Hypothalamus (tissue), 51 donors: ENCODE results near the gene CSGALNACT2.
"Not testable (repeated sequence)": the region's sequence is repeated elsewhere in the genome, so short reads cannot be mapped to it uniquely, and the experiment has no call there.

Experiments used
- DNase-seq, 51 donors: peaks; one replicate each; lab custom pipeline; 2025; lab: John Stamatoyannopoulos, UW

The CSGALNACT2 gene

DNA sequence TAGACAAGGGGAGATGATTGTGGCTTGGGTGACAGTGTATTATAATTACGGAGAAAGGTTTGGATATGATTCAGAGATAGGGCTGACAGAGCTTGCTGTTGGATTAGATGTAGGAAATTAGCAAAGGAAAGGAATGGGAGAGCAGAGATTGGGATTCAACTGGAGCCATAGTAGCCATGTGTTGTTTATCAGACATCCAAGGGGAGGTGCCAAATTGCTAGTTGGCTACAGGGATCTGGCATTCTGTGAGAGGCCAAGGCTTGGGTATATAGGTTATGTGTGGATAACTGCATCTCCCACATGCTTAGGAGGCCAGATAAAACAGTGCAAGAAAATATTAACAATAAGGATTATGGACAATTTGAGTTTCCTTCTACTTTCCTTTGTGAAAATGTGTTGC lies 34.9 kb downstream of the CSGALNACT2 start:
- peak in 1 of 51 donors; percentile 17 for DNase-seq

DNA sequence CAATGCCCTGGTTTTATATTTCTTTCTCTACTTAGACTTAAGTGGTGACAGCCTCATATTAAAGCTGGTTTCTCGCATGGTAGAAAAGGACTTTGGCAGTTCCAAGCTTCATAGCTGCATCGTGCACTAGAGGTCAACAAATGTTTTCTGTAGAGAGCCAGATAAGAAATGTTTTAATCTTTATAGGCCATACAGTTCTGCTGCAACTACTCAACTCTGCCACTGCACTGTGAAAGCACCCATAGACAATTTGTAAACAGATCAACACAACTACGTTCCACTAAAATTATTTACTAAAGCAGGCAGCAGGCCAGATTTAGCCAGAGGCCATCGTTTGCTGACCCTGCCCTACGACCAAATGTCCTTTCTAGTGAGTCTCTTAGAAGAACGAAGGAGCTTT lies 36.7 kb downstream of the CSGALNACT2 start:
- no peak for DNase-seq

DNA sequence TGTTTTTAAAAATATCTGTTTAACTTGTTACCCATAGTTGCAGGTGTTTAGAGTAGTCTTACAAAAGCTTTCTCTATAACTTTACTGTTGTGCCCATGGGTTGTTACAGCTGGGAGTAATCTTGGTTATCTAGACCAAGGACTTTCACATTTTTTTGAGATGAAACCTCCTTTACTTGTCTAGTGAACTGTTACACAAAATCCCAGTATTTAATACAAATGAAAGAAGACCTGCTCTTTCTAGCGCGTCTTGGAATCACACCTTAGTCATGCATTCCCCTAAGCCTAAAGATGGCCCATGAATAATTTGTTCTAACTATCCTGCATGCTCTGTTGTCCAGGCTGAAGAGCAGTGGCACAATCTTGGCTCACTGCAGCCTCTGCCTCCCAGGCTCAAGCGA lies 38.0 kb downstream of the CSGALNACT2 start:
- no peak for DNase-seq

DNA sequence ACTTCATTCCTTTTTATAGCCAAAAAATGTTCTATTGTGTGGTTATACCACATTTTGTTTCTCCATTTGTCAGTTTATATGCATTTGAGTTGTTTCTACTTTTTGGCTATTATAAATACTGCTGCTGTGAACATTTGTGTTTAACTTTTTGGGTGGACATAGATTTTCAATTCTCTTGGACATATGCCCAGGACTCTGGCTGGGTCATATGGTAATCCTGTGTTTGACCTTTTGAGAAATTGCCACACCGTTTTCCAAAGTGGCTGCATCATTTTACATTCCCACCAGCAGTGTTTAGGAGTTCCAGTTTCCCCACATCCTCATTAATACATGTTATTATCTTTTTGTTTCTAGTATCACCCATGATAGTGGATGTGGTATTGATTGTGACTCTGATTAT lies 39.4 kb downstream of the CSGALNACT2 start:
- no peak for DNase-seq

DNA sequence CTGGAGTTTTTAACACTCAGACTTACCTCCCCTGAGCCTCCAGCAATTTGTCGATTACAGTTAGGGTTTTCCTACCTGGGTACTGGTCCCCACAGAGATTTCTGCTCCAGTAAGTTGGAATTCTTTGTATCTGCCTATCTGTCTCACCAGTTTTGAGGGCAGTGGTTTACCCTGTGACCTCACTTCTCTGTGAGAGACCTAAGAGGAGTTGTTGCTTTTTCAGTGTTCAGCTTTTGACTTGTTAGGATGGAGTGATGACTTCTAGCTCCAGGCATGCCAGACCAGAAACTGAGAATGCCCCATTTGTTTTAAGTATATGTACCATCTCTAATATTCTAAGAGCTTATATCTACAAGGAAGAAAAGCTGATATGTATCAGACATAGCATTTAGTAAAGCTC lies 42.9 kb downstream of the CSGALNACT2 start:
- DNase-seq = no peak

DNA sequence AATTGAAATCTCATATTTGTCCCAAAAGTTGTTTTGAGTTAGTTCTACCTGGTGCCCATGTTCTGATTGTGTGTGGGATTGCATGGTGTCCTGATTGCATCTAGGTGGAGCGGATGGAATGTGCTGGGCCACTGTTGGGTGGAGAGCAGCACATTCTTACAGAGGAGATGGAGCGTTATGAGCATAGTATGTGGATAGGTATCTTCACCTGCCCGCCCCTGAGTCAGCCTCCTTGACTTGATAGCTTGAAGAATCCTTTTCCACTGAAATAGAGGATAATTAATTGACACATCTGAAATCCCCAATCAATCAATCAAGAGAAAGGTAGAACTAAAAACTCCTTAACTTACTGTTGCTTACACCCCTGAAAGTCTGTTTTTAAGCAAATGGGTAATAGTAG lies 45.5 kb downstream of the CSGALNACT2 start:
- DNase-seq = not testable (repeated sequence)

DNA sequence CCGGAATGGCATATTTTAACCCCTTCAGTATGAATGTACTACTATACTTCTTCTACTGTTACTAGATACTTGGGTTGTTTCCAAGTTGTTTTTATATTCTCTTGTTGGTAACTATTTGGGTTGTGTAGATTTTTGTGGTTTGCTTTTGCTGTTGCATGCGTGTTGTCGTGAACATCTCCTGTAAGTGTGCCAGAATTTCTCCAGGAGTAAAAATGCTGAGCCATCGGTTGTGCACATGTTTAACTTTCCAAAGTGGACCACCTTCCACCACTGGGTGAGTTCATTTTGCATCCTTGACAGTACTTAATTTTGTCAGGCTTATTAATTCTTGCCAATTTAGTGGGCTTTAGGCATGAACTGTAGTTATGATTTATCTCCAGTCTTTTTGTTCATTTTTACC lies 47.9 kb downstream of the CSGALNACT2 start:
- no peak for DNase-seq

DNA sequence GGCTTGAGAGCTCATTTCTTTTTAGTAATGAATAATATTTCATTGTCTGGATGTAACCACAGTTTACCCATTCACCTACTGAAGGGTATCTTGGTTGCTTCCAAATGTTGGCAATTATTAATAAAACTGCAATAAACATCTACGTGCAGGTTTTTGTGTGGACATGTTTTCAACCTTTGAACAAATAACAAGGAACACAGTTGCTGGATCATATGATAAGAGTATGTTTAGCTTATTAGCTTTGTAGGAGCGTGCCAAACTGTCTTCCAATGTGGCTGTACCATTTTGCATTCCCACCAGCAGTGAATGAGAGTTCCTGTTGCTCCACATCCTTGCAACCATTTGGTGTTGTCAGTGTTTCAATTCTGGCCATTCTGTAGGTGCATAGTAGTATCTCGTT lies 49.0 kb downstream of the CSGALNACT2 start:
- DNase-seq = no peak

DNA sequence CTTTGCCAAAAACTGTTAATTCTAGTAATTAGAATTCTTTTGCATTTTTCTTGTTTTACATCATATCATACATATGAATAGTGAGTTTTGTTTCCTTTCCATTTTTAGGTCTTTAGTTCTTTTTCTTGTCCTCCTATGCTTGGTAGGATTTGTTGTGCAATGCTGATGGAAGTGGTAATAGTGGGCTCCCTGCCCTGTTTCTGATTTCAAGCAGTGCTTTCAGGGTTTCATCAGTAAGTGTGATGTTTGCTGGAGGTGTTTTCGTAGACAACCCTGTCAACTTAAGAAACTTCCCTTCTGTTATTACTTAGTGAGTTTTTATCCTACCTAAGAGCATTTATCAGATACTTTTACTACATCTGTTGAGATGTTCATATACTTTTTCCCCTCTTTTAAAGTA lies 50.5 kb downstream of the CSGALNACT2 start:
- no peak for DNase-seq

DNA sequence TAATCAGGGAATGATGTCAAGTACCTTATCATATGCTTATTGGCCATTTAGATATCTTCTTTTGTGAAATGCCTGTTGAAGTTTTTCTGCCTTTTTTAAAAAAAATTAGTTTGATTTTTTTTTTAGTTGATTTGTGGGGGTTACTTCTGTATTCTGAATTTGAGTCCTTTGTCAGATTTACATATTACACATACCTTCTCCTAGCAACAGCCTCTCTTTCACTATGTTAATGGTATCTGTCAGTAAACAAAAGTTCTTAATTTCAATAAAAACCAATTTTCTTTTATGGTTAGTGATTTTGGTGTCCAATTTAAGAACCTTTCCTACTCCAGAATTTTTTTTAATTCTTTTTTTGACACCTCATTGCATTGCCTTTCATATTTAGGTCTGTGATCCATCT lies 52.0 kb downstream of the CSGALNACT2 start:
- no peak for DNase-seq

DNA sequence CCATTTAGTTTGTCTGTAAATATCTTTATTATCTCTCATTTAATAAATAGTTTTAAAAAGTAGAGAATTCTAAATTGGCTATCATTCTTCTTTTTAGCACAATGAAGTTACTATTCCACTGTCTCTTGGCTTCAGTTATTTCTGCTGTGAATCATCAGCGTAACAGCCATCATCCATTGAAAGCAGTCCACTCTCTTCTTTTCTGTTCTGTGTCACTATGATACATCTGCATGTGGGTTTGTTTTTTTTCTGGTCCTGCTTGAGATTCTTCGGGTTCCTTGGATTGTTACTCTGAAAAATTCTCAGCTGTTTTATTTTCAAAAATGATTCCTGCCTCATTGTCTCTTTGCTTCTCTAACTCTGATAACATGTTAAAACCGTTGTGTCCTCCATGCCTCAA lies 52.5 kb downstream of the CSGALNACT2 start:
- DNase-seq = no peak

DNA sequence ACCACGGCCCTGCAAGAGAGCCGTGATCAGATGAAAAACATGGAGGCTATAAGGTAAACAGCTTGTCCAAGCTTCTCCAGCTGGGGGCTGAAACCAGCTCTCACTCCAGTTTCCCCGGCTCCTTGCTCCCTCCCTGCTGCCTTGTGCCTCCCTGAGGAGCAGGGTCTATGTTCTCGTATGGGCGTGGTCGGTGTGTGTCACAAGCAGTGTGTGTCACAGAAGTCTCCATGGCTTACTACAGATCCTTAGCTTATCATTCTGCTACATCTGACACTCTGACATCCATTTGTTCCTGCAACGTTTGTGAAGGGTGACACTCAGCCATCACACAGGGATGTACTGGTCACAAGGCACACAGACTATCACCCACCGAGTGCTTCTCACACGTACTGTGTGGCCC lies 54.6 kb downstream of the CSGALNACT2 start:
- no peak for DNase-seq

DNA sequence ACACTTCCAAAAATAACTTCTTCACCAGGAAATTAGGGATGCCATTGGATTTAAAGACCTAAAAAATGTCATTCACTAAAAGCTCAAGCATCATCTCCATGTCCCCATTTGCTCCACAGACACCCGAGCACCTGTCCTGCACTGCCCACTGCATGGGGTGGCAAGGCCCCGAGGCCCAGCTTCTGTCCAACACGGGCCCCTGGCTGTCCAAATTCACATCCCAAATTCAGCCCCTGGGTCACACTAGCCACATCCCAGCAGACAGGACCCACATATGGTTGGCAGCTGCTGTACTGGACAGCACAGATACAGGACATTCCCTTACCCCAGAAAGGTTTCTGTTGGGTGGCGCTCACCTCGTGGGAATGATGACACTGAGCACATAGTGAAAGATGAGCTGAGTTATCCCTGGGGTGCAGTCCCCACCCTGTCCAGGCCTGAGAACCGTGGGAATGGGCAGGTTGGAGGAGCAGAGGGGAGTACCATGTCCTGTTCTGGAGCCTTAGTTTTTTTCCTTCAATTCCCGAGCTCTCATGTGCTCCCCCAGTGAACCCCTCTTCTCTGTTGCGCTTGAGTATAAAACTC lies 55.3 kb downstream of the CSGALNACT2 start:
- no peak for DNase-seq

DNA sequence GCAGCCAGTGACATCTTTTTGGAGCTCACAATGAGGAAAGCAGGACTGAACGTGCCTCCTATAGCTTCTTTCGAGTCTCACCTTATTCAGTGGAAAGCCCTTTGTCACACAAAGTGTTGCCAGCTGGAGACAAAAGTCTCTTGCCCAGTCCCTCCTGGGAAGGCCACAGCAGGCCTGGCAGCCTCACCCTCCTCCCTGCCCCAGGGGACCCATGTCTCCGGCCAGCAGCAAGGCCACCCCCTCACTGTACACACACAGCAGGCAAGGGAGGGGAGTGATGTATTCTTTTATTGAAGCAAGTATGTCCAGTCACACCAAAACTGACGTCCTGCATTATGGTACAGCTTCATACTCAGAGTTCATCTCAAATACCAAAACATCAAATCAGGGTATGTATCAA lies 56.0 kb downstream of the CSGALNACT2 start:
- DNase-seq = no peak

DNA sequence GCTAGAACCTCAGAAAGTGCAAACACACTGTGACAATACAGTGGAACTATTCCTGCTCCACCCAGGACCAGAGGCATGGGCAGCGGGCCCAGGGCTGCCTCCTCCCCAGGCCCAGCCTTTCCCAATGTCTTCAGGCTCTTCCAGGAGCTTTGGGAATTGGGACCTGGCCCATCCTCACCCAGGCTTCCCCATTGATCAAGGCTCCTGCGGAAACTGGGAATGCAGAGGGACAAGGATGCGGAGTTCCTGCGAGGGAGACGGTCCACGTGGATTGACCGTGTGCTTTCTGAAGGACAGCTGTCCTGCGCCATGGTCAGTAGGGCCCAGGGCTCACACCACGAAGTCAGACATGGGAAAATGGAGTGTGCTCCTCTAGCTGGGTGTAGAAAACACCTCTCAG lies 56.6 kb downstream of the CSGALNACT2 start:
- no peak for DNase-seq

DNA sequence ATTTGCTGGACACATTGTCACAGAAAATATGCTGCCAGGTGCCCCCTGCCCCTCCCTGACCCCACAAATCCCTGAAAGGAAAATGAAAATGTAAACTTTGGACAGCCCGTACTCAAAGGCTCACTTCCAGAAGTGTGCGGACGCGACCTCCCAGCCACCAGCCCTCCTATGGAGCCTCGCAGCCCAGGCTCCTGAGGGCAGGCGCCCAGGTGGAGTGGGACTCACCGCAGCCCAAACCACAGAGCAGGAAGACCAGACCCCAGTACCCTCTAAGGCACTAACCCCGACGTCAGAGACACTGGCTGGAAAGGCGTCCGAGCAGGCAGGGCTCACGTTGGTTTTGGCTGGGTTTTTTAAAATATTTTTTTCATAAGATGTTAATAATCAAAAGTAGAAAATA lies 57.3 kb downstream of the CSGALNACT2 start:
- DNase-seq = no peak

DNA sequence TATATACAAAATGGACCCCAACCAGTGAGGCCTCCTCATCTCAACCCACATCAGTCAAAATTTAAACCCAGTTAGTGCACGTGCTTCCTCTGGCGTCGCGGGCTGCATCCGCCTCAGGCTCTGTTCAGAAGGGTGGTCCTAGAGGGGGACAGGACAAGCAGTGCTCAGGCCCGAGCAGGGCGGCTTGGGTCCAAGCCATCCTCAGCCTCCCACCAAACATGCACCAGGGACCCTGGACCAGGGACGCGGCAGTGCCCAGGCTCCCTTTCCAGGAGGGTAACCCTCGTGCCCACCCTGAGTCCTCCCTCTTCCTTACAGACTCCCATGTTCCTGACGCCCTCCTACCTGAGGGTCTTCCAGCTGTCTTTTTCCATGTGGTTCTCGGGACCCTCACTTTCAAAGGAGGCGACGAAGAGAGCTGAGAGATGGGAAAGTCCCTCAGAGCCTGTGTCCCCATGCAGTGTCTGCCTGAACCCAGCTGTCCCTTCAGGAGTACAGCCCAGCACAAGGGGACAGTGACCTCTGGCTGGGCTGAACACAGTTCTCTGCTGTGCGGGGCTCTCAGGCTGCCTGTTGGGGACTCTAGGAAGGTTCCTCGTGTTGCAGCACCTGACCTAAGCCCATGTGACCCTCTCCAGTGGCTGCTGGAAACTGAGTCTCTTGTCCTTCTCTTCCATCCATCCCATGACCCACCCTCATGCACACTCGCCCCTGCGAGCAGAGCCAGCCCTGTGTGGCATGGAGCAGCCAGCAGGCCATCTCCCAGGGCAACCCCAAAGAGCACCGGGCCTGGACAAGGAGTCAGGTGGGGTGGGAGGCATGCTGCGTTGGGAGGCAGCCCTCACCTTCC lies 58.1 kb downstream of the CSGALNACT2 start:
- no peak for DNase-seq

DNA sequence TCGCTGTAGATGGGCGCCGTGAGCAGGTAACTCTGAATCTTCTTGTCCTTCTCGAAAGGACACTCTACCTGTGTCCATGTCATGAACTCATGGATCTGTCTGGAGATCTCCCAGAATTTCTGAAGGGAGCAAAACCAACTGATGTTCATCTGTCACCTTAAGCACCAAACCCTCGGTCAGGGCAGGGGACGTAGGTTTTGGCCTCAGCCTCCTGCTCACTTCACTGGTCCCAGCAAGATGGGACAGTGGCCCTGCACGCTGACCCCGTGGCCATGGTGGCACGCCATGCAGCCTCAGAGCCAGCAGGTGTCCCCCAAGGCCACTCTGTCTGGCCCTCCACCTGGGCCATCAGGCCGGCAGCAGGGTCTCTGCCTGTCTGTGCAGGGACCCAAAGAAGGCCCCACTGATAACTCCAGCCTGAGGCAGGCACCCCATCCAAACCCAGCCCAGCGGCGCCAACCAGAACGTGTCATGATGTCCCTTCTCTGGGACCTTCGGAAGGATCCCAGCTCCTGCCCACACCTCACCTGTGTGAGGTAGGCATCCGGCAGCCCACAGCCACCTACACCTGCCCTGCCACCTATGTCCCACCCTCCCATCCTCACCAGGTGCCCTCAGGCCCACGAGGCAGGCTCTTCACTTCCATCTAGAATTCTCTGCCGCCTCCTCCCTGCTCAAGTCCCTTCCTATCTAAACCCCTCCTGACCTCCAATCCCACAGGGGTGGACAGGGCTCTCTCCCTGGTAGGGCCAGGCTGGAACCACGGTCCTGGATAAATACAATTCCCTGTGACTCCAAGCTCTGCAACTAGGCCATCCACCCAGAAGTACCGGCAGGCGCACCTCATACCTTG lies 59.0 kb downstream of the CSGALNACT2 start:
- no peak for DNase-seq

DNA sequence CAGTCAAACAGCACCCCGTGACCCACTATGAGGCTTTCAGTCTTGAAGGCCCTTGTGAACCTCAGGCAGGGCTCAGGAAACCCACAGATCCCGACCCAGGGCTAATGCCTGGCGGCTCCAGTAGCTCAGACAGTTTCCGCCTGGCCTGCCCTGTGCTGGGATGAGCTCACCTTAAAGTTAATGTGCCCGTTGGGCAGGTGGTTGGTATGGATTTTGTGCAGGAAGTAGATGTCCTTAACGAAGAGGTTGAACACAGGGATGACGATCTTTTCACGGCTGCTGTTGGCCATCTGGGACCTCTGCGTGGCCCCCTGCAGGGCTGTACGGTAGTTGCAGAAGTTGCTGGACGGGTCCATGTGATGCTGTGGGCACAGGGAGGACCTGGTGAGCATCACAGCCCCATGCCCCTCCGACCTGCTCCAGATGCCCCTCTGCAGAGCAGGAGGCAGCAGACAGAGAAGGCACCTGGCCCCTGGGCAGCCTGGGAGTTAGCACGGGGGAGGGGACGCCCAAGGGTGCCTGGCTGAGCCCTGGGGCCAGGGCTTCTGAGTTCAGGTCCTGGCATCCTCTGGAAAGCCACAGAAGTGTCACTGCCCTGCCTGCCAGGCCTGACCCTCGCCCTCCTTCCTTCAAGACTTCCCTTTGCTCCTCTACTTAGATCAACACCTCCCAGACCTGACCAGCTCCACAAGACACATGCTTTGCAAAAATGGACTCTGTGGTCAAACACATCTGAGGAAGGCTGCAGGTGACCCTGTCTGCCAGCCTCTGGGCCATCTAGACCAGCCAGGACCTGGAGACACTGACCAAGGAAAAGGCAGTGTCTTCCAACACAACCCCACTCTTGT lies 59.8 kb downstream of the CSGALNACT2 start:
- DNase-seq = no peak

DNA sequence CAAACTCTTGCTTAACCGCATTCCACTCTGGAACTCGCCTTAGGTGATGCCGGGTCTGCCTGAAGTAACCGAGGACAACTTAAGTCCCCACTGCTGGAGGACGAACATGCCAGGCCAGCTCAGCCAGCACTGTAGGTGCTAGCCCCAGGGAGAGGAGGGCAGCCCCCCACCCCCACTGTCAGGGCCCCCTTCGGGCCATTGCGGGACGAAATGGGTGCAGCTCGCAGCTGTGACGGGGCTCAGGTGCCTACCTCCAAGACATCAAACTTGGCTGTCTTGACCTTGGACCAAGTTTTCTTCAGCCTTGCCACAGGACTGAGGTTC lies 60.4 kb downstream of the CSGALNACT2 start:
- no peak for DNase-seq
